ENCODE results near the gene PACC1. TPM values are rescaled to one million over a fixed set of nuclear protein-coding genes. Genes with fewer than 3 reads are reported as not detected.
"Not testable (repeated sequence)": the region's sequence is repeated elsewhere in the genome, so short reads cannot be mapped to it uniquely, and the experiment has no call there.

The PACC1 gene
- total RNA-seq, 2 donors from 2014 or later: 3.2 to 4.1 TPM

DNA sequence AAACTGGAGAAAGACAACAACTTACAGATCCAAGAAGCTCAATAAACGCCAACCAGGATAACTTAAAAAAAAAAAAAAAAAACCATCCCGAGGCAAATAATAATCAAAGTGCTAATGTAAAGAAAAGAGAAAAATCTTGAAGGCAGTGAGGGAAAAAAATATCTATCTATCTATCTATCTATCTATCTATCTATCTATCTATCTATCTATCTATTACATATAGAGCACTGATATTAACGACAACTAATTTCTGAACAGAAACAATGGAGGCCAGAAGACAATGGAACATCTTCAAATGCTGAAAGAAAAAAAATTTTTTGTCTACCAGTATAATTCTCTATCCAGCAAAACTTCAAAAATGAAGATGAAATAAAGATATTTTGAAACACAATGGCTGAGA, 18.0 kb downstream of the PACC1 start:
- no peak overlapping the region for H3K4me3 ChIP-seq
- H3K9me3 ChIP-seq: peaks cover 6% of the 10 kb centered on the region
- H3K27ac ChIP-seq: no peak overlapping the region
- TF ChIP-seq, protein P1, sequence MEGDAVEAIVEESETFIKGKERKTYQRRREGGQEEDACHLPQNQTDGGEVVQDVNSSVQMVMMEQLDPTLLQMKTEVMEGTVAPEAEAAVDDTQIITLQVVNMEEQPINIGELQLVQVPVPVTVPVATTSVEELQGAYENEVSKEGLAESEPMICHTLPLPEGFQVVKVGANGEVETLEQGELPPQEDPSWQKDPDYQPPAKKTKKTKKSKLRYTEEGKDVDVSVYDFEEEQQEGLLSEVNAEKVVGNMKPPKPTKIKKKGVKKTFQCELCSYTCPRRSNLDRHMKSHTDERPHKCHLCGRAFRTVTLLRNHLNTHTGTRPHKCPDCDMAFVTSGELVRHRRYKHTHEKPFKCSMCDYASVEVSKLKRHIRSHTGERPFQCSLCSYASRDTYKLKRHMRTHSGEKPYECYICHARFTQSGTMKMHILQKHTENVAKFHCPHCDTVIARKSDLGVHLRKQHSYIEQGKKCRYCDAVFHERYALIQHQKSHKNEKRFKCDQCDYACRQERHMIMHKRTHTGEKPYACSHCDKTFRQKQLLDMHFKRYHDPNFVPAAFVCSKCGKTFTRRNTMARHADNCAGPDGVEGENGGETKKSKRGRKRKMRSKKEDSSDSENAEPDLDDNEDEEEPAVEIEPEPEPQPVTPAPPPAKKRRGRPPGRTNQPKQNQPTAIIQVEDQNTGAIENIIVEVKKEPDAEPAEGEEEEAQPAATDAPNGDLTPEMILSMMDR (IDR thresholded peaks at IDR 0.05): no peak
- no peaks in the 10 kb centered on the region for H3K27me3 ChIP-seq (replicated peaks; ENCODE audit: insufficient read depth)
- H3K4me1 ChIP-seq (ENCODE audit: control insufficient read depth in 1 of 2, low read depth in 2 of 2): no peaks in the 10 kb centered on the region
- no peak for DNase-seq (ENCODE audit: low spot score)
- no peaks in the 10 kb centered on the region for H3K36me3 ChIP-seq
- ATAC-seq (ENCODE audit: insufficient number of reproducible peaks, low FRiP score, low read depth): no peak

DNA sequence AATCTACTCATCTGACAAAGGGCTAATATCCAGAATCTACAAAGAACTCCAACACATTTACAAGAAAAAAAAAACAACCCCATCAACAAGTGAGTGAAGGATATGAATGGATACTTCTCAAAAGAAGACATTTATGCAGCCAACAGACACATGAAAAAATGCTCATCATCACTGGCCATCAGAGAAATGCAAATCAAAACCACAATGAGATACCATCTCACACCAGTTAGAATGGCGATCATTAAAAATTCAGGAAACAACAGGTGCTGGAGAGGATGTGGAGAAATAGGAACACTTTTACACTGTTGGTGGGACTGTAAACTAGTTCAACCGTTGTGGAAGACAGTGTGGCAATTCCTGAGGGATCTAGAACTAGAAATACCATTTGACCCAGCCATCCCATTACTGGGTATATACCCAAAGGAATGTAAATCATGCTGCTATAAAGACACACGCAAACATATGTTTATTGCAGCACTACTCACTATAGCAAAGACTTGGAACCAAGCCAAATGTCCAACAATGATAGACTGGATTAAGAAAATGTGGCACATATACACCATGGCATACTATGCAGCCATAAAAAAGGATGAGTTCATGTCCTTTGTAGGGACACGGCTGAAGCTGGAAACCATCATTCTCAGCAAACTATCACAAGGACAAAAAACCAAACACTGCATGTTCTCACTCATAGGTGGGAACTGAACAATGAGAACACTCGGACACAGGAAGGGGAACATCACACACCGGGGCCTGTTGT, 18.8 kb downstream of the PACC1 start:
- not testable (repeated sequence) for H3K36me3 ChIP-seq; H3K4me1 ChIP-seq (ENCODE audit: control insufficient read depth in 1 of 2, low read depth in 2 of 2); H3K4me3 ChIP-seq; H3K27me3 ChIP-seq (replicated peaks; ENCODE audit: insufficient read depth); H3K9me3 ChIP-seq; H3K27ac ChIP-seq; DNase-seq (ENCODE audit: low spot score); ATAC-seq (ENCODE audit: insufficient number of reproducible peaks, low FRiP score, low read depth)

DNA sequence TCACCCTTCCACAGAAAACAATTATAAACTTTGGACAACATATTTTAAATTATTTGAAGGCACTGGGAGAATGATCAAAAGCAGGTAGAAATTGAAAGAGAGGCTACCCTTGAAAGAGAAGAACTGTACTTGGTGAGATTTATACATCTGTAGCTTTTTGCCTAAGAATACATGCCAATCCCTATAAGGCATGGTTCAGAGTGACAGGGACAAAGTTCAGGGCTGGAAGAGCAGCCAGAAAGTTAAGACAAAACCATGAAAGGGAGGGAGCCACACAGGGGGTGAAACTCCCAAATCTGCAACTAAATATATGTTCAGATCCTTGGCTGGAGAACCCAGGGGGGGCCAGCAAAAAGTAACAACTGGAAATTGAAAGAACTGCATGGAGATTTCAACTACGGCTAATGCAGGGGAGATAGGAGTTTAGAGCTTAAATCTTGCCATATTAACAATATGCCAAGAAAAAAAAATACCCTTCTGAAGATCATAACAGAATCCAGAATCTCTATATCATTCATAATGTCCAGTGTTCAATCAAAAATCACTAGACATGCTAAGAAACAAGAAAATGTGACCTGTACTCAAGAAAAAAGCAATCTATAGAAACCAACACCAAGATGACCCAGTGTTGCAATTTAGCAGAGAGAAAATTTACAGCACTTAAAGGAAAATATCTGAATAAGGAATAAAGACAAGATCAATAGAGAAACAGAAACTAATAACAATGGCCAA, 25.5 kb downstream of the PACC1 start:
- Histone ChIP-seq H3K27ac (no peak overlapping the region), H3K27me3 (replicated peaks; ENCODE audit: insufficient read depth) (no peaks in the 10 kb centered on the region), H3K9me3 (no peaks in the 10 kb centered on the region), H3K4me3 (no peak overlapping the region), H3K4me1 (ENCODE audit: control insufficient read depth in 1 of 2, low read depth in 2 of 2) (no peaks in the 10 kb centered on the region), H3K36me3 (peaks cover 9% of the 10 kb centered on the region)
- ATAC-seq (ENCODE audit: insufficient number of reproducible peaks, low FRiP score, low read depth): no peak
- DNase-seq (ENCODE audit: low spot score): no peak
- TF ChIP-seq, protein P1 (IDR thresholded peaks at IDR 0.05): no peak

DNA sequence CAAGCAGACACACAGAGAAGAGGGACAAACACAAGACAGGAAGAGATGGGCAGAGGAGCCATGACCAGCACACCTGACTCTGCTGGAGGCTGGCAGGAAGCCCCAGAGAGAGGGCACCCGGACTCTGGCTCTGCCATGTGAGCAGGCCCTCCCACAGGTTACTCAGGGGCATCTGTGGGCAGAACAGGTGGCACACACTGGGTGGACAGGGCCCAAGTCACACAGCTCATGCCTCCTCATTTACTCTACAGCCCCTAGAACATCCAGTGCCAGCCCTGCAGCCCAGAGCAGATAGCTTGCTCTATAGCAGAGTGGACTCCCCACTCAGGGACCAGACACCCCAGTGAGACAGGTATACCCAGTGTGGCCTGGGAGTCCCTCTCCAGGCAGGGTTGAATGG, 28.7 kb downstream of the PACC1 start:
- ATAC-seq (ENCODE audit: insufficient number of reproducible peaks, low FRiP score, low read depth) (no peak), DNase-seq (ENCODE audit: low spot score) (no peak)
- Histone ChIP-seq H3K27ac (no peak overlapping the region), H3K4me1 (ENCODE audit: control insufficient read depth in 1 of 2, low read depth in 2 of 2) (no peaks in the 10 kb centered on the region), H3K27me3 (replicated peaks; ENCODE audit: insufficient read depth) (no peaks in the 10 kb centered on the region), H3K9me3 (no peaks in the 10 kb centered on the region), H3K4me3 (no peak overlapping the region), H3K36me3 (peaks cover 9% of the 10 kb centered on the region)
- TF ChIP-seq, protein P1 (IDR thresholded peaks at IDR 0.05): no peak

DNA sequence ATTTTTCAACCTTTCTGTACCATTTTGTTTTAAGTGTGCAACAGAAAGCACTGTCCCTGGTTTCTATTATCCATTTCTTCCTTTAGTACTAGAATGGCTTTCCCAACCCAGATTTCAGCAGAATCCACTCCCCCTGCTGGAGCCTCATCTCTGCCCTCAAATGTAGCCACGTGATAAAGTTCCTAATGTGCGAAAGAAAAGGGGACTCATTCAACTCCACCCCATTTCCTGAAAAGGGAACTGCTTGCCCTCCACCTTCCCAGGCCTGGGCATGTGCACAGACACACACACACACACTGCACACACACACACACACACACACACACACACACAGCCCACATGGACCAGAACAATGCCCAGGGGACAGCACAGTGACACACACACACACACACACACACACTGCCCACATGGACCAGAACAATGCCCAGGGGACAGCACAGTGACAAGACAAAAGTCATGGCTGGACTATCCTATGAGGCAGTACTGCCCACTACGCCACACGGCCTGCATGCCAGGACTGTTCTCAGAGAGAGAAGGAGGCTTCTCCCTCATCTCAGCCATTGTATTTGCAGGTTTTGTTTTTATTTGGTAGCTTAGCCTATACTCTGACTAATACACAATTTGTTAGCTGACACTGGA, 33.2 kb downstream of the PACC1 start:
- TF ChIP-seq, protein P1 (IDR thresholded peaks at IDR 0.05): no peak
- no peaks in the 10 kb centered on the region for H3K27me3 ChIP-seq (replicated peaks; ENCODE audit: insufficient read depth)
- ATAC-seq (ENCODE audit: insufficient number of reproducible peaks, low FRiP score, low read depth): no peak
- H3K9me3 ChIP-seq: no peaks in the 10 kb centered on the region
- DNase-seq (ENCODE audit: low spot score): no peak
- H3K36me3 ChIP-seq: peaks cover 17% of the 10 kb centered on the region
- no peaks in the 10 kb centered on the region for H3K4me1 ChIP-seq (ENCODE audit: control insufficient read depth in 1 of 2, low read depth in 2 of 2)
- no peak overlapping the region for H3K27ac ChIP-seq
- H3K4me3 ChIP-seq: no peak overlapping the region
